Breast epithelium (tissue), 3 donors: ENCODE measurements around the gene NEK6.

Source experiments
- CTCF ChIP-seq, 3 donors: fragments of 450-650 bp; IDR thresholded peaks; one replicate each; pipeline ENCODE4 v1.5.1; 2016 to 2017; ENCODE audit warnings: antibody characterized with exemption in 3 of 3, mild to moderate bottlenecking in 3 of 3, moderate library complexity in 3 of 3
- POLR2A ChIP-seq: fragments of 450-650 bp; IDR thresholded peaks from one replicate; pipeline ENCODE4 v1.6.1; 2016; ENCODE audit warnings: antibody characterized with exemption, mild to moderate bottlenecking, moderate library complexity

GRCh38 chr9:124355941-124356744 is 98.4 kb downstream of the NEK6 start:
- no peak for TF ChIP-seq CTCF (IDR thresholded peaks at IDR 0.05)
- no peak for TF ChIP-seq POLR2A
